H7 (cell line): ENCODE data around the gene COL5A2. TPM values are rescaled to one million over a fixed set of nuclear protein-coding genes. Genes with fewer than 3 reads are reported as not detected.
A peak's percentile ranks its signal among the peaks of the same experiment; 100 is the strongest.

ENCODE experiments used
- DNase-seq: peaks from one replicate; pipeline ENCODE4 v3.0.0; 2012
- H3K27me3 ChIP-seq: 2 replicates; pipeline ENCODE4 v1.6.0; 2011; ENCODE audit warnings: mild to moderate bottlenecking, low read length; ENCODE audit not compliant: control insufficient read depth, insufficient read depth
- H3K36me3 ChIP-seq: replicated peaks from 2 replicates; pipeline ENCODE4 v1.5.1; 2011; ENCODE audit warnings: low read length; ENCODE audit not compliant: control insufficient read depth, insufficient read depth
- H3K4me3 ChIP-seq: 2 replicates; pipeline ENCODE4 v1.5.1; 2011; ENCODE audit warnings: low read depth, mild to moderate bottlenecking, control low read depth, low read length, moderate library complexity; ENCODE audit not compliant: insufficient read depth
- total RNA-seq: library from RNA; depleted of rRNA; stranded (reverse); fragments of >200 nt; shearing (Covaris generic); gene quantifications from 2 replicates; pipeline ENCODE4 v1.2.3, GENCODE V29; 2014

The COL5A2 gene
- total RNA-seq, 1 experiment from 2014 or later: 149 TPM

- H3K36me3 ChIP-seq: no peaks in the 10 kb centered on the region
- H3K27me3 ChIP-seq: no peaks in the 10 kb centered on the region
- H3K4me3 ChIP-seq: no peak overlapping the region
- no peak for DNase-seq
Observed at GRCh38 chr2:189165656-189166380, 13.7 kb downstream of the COL5A2 start.

- Histone ChIP-seq H3K36me3 (no peaks in the 10 kb centered on the region), H3K27me3 (no peaks in the 10 kb centered on the region), H3K4me3 (no peak overlapping the region)
- no peak for DNase-seq
Observed at GRCh38 chr2:189164746-189165145, 14.8 kb downstream of the COL5A2 start.

GRCh38 chr2:189163889-189164288 is 15.7 kb downstream of the COL5A2 start:
- Histone ChIP-seq H3K36me3 (no peaks in the 10 kb centered on the region), H3K4me3 (no peak overlapping the region), H3K27me3 (no peaks in the 10 kb centered on the region)
- DNase-seq: no peak

GRCh38 chr2:189162566-189162965 is 17.0 kb downstream of the COL5A2 start:
- DNase-seq: no peak
- H3K27me3 ChIP-seq: no peaks in the 10 kb centered on the region
- H3K36me3 ChIP-seq: no peaks in the 10 kb centered on the region
- H3K4me3 ChIP-seq: no peak overlapping the region

GRCh38 chr2:189161894-189162293 is 17.7 kb downstream of the COL5A2 start:
- H3K27me3 ChIP-seq: no peaks in the 10 kb centered on the region
- DNase-seq: peak; percentile 16
- H3K4me3 ChIP-seq: no peak overlapping the region
- no peaks in the 10 kb centered on the region for H3K36me3 ChIP-seq

- Histone ChIP-seq H3K36me3 (no peaks in the 10 kb centered on the region), H3K4me3 (no peak overlapping the region), H3K27me3 (no peaks in the 10 kb centered on the region)
- DNase-seq: no peak
Observed at GRCh38 chr2:189159717-189160116, 19.8 kb downstream of the COL5A2 start.

GRCh38 chr2:189159273-189159672 is 20.3 kb downstream of the COL5A2 start:
- no peaks in the 10 kb centered on the region for H3K27me3 ChIP-seq
- DNase-seq: no peak
- H3K4me3 ChIP-seq: no peak overlapping the region
- no peaks in the 10 kb centered on the region for H3K36me3 ChIP-seq

GRCh38 chr2:189157939-189158338 is 21.6 kb downstream of the COL5A2 start:
- no peaks in the 10 kb centered on the region for H3K36me3 ChIP-seq
- H3K27me3 ChIP-seq: no peaks in the 10 kb centered on the region
- no peak for DNase-seq
- no peak overlapping the region for H3K4me3 ChIP-seq

GRCh38 chr2:189157456-189157855 is 22.1 kb downstream of the COL5A2 start:
- no peak overlapping the region for H3K4me3 ChIP-seq
- no peak for DNase-seq
- H3K36me3 ChIP-seq: no peaks in the 10 kb centered on the region
- H3K27me3 ChIP-seq: no peaks in the 10 kb centered on the region

- H3K4me3 ChIP-seq: no peak overlapping the region
- DNase-seq: no peak
- no peaks in the 10 kb centered on the region for H3K27me3 ChIP-seq
- H3K36me3 ChIP-seq: no peaks in the 10 kb centered on the region
Observed at GRCh38 chr2:189155795-189156194, 23.8 kb downstream of the COL5A2 start.

GRCh38 chr2:189153619-189154018 is 25.9 kb downstream of the COL5A2 start:
- Histone ChIP-seq H3K4me3 (no peak overlapping the region), H3K36me3 (no peaks in the 10 kb centered on the region), H3K27me3 (no peaks in the 10 kb centered on the region)
- DNase-seq: no peak

- DNase-seq: no peak
- H3K27me3 ChIP-seq: no peaks in the 10 kb centered on the region
- no peaks in the 10 kb centered on the region for H3K36me3 ChIP-seq
- H3K4me3 ChIP-seq: no peak overlapping the region
Observed at GRCh38 chr2:189152483-189152882, 27.1 kb downstream of the COL5A2 start.

- DNase-seq: no peak
- no peak overlapping the region for H3K4me3 ChIP-seq
Observed at GRCh38 chr2:189151906-189152305, 27.7 kb downstream of the COL5A2 start.

GRCh38 chr2:189150033-189150432 is 29.5 kb downstream of the COL5A2 start:
- no peaks in the 10 kb centered on the region for H3K36me3 ChIP-seq
- no peak overlapping the region for H3K4me3 ChIP-seq
- no peak for DNase-seq
- H3K27me3 ChIP-seq: no peaks in the 10 kb centered on the region

More at GRCh38 chr2:189151906-189152305, 27.7 kb downstream of the COL5A2 start:
- H3K27me3 ChIP-seq: no peaks in the 10 kb centered on the region
- no peaks in the 10 kb centered on the region for H3K36me3 ChIP-seq

- no peak for DNase-seq
- no peaks in the 10 kb centered on the region for H3K27me3 ChIP-seq
- no peak overlapping the region for H3K4me3 ChIP-seq
- H3K36me3 ChIP-seq: no peaks in the 10 kb centered on the region
Observed at GRCh38 chr2:189147989-189148388, 31.6 kb downstream of the COL5A2 start.

- DNase-seq: no peak
- Histone ChIP-seq H3K36me3 (no peaks in the 10 kb centered on the region), H3K27me3 (no peaks in the 10 kb centered on the region), H3K4me3 (no peak overlapping the region)
Observed at GRCh38 chr2:189147361-189147760, 32.2 kb downstream of the COL5A2 start.
